M059J (cell line): ENCODE measurements around the gene RNF44. TPM values are rescaled to one million over a fixed set of nuclear protein-coding genes. Genes with fewer than 3 reads are reported as not detected.
A peak's percentile ranks its signal among the peaks of the same experiment; 100 is the strongest.

Source experiments
- DNase-seq: peaks from one replicate; pipeline ENCODE4 v3.0.0-alpha.2; 2012; ENCODE audit warnings: low read depth
- total RNA-seq: library from RNA; depleted of rRNA; stranded (reverse); fragments of >200 nt; shearing (Covaris generic); gene quantifications from 2 replicates; pipeline ENCODE4 v1.2.3, GENCODE V29; 2014; rRNA removed

The RNF44 gene
- total RNA-seq = 1.6 and 3.5 TPM in 2 replicates

DNA sequence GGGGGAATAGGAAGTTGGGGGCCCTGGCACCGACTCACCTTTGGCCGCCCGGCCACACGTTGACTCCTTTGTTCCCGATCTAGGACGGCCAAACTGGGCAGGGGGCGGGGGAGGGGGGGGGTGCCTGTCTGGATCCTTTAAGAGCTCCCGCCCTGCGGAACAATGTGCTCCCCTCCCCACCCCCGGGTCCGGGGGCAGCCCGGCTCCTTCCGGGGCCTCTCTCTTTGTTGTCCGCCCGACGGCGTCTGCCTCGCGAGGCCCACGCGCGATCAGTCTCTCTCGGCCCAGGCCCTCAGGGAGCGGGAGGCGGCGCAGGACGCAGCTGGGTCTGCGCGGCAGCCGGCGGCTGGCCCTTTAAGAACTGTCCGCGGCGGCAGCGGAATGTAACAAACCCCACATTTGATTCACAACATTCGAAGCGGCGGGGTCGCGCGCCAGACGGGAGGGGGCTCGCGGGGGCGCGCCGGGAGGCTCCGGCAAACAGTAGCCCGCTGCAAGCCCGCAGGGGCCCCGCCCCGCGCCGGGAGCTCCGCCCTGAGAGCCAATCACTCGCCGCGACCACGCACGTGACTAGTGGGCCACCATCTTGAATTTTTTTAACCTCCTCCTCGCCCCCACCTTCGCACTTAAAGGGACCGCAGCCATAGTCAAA is at the start of gene RNF44:
Gene RNF44, minus strand, starts transcription at position 501 of the 652 bp plus-strand sequence. CDS start 4,930 bp downstream, outside the sequence.
- DNase-seq = peak; percentile 96

DNA sequence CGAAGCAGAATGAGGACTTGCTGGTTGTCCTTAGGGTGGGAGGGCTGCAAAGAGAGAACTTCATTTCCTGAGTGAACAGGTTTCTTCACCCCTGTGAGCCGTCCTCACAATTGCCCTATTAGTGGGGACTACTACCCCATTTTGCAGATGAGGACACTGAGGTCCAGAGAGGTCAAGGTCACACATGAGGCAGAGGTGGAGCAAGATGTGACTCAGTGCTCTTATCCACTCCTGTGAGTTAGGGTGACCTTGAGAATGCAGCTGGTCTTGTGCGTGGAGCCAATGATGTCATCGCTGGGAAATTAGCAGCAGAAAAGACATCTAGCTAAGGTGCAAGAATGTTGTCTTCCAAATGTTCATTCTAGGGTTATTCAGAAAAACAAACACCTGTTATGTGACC is 45.9 kb upstream of the RNF44 start:
- DNase-seq = no peak

DNA sequence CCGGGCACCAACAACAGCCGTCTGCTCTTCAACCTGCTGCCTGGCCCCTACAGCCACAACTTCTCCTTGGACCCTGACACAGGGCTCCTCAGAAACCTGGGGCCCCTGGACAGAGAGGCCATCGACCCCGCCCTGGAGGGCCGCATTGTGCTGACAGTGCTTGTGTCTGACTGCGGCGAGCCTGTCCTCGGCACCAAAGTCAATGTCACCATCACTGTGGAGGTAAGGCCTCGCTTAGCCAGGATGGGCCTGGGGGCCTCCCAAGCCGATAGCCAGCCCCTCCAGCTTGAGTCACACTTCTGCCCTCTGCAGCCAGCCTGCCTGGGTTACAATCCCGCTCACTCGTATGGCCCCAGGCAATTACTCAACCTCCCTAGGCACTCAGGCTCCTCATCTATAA is 44.2 kb upstream of the RNF44 start:
- no peak for DNase-seq

DNA sequence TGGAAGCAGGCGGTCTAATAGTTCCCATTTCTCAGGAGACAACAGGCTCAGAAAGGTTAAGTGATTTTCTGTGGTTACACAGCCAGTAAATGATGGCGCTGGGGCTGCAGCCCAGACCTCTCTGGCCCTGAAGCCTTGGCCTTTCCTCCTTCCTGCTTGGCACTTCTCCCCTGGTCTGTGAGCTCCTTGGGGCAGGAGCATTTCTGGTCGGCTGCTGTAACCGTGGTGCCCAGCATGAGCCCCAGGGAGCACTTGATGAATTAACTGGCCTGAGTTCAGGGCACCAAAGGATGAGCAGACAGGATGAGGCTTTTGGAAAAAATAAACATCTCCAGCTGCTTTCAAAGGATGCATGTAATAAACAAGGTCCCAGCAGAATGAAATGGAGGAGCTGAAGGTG is 42.1 kb upstream of the RNF44 start:
- peak; percentile 12 for DNase-seq

DNA sequence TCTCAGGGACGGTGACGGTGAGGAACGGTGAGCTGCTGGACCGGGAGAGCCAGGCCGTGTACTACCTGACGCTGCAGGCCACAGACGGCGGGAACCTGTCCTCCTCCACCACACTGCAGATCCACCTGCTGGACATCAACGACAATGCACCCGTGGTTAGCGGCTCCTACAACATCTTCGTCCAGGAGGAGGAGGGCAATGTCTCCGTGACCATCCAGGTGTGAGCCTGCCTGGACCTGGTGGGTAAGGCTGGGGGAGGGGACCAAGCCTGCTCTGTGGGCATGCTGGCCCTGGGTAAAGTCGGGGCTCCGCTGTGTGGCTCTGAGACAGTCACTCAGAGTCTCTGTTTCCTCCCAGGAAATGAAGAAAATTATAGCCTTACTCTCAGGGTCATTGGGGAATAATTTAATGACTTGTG is 41.2 kb upstream of the RNF44 start:
- peak; percentile 40 for DNase-seq

DNA sequence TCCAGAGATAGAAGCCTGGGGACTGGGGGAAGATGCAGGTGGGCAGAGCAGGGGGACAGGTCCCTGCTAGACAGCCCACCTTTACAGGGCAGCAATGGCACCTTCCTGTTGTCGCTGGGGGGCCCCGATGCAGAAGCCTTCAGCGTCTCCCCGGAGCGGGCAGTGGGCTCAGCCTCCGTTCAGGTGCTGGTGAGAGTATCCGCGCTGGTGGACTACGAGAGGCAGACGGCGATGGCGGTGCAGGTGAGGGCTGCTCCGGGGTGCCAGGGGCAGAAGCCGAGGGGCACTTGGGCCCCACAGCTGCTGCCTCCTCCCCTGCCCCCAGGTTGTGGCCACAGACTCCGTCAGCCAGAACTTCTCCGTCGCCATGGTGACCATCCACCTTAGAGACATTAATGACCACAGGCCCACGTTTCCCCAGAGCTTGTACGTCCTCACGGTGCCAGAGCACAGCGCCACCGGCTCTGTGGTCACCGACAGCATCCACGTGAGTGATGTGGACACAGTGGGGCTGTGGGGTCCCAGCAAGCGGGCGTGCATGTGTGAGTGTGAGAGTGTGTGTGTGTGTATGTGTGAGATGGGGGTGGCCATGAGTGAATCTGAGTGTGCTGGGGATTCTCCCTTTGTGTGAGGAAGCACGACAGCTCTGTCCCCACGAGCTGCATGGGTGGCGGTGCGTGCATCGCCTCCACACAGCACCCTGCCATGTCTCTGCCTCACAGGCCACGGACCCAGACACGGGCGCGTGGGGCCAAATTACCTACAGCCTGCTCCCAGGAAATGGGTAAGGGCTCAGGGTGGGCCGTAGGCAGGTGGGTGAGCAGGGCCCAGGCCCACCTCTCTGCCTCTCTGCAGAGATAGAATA is 40.3 kb upstream of the RNF44 start:
- DNase-seq = peak; percentile 38

DNA sequence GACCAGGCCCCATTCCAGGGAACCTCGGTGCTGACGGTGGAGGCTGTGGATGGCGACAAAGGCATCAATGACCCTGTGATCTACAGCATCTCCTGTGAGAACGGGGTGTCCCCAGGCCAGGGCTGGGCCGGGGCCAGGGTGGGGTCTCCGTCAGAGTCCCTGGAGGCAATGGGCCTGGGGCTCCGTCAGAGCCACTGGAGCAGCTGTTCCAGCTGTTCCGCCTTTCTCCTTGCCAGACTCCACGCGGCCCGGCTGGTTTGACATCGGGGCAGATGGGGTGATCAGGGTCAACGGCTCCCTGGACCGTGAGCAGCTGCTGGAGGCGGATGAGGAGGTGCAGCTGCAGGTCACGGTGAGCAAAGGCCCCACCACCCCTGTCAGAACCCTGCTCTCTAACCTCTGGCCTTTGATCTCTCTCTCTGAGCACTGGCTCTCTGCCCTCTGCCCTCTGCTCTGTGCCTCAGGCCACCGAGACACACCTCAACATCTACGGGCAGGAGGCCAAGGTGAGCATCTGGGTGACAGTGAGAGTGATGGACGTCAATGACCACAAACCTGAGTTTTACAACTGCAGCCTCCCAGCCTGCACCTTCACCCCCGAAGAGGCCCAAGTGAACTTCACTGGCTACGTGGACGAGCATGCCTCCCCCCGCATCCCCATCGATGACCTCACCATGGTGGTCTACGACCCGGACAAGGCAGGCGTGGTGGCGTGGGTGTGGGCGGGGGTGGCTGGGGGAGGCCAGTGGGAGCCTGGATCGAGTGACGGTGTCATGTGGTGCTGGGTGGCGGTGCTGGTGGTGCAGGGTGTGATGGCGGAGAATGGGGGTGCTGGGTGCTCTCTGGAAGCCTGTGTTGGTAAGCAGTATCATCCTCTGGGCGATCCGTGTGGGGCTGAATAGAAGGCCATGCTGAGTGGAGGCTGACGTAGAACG is 38.6 kb upstream of the RNF44 start:
- no peak for DNase-seq

DNA sequence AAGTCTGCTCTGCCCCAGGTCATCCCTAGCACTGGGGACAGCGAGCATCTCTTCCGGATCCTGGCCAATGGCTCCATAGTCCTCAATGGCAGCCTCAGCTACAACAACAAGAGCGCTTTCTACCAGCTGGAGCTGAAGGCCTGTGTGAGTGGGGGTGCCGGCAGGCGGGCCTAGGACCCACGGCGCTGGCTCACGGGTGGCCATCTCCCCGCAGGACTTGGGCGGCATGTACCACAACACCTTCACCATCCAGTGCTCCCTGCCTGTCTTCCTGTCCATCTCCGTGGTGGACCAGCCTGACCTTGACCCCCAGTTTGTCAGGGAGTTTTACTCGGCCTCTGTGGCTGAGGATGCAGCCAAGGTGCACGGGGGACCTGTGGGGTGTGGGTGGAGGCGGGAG is 37.9 kb upstream of the RNF44 start:
- DNase-seq = no peak

DNA sequence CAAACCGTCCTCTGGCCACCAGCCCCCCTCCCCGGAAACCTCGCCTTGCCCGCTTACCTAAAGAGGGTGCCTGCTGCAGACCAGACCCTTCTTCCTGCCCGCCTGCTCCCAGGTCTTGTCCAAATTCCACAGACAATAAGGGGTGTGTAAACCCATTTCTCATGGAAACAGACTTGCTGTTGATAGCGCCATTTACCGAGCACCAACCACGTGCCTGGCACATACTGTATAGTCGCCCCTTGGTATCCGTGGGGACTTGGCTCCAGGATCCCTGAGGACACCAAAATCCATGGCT is 37.0 kb upstream of the RNF44 start:
- DNase-seq = no peak

DNA sequence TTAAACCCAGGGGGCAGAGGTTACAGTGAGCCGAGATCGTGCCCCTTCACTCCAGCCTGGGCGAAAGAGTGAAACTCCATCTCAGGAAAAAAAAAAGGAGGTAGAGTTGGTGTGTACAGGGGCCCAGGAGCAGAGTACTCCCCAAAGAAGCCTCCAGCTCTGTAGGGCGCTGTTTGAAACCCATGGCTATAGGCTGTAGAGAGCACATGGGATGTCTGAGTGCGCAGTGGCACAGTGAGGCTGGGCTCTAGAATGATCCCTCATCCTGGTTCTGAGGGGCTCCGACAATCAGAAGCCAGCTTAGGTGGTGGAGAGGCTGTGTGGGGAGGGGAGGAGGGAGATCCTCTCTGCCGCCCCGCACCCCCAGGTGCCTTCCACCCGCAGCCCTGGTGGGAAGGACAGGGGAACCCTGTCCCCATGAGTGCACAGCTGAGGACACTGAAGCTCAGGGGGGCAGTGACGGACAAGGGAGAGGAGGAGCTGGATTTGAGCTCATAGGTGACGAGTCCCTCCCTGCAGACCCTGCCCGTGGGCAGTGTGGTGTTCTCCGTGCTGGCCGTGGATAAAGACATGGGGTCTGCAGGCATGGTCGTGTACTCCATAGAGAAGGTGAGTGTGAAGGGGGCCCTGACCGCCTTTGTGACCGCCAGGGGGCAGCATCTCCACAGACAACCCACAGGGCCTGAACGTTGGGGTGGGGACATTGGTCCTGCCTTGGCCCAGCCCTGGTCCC is 36.5 kb upstream of the RNF44 start:
- peak; percentile 42 for DNase-seq

DNA sequence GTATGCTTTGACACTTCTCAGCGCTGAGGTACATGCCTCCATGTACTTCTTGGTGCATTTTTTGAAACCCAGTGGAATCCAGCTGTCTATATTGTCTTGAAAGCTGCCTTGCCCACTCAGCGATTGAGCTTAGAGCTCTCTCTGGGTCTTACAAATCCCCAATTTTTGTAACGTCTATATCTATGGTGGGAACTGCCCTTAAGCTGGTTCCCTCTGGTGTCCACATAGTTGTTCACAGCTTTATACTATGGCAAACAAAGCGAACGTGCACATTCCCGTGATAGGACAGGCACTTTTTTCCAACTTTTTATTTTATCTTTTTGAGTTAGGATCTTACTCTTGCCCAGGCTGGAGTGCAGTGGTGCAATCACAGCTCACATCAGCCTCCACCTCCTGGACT is 32.8 kb upstream of the RNF44 start:
- no peak for DNase-seq

DNA sequence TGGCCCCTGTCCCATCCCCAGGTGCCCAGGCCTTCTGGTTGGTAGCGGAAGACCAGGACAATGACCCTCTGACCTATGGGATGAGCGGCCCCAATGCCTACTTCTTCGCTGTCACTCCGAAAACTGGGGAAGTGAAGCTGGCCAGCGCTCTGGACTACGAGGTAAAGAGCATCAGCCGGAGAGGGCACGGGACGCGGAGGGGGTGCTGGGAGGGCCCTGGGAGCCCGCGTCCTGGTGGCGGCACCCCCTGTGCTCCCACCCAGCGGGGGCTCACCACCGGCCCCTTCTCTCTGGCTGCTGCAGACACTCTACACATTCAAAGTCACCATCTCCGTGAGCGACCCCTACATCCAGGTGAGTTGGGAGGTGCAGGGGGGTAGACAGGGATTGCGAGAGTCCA is 31.5 kb upstream of the RNF44 start:
- no peak for DNase-seq

DNA sequence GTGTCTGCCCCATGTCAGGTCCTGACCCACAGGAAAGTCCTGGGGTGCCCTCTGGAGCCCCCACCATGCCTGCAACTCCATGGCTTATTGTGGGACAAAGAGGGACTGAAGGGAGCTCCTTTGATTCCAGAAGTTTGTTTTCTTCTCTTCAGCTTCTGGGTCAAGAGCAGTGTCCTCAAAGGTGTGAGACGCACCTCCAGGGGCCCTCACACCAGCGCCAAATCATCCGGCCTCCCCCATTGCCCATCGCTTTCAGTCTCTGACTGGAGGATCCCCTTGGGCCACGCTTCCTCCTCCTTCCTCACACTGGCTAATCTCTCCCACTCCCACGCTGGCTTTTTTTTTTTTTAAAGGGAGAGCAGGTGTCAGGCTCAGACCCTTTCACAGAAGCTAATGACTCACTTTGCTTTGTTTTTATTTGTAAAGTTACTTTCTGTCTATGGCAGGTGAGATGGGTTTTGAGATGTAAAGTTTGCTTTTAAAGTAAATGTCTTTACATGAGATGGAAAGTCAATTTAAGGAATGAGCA is 28.6 kb upstream of the RNF44 start:
- no peak for DNase-seq

DNA sequence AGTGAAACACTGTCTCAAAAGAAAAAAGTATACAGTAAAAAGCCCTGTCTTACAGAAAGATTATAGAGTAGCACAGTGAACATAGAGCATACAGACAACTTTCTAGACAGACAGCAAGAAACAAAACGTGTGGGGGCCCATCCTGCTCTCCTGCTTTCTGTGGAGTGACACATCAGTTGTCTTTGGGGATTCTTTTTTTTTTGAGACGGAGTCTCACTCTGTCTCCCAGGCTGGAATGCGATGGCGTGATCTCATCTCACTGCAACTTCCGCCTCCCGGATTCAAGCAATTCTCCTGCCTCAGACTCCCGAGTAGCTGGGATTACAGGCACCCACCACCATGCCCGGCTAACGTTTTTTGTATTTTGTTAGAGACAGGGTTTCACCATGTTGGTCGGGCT is 26.8 kb upstream of the RNF44 start:
- DNase-seq = no peak

DNA sequence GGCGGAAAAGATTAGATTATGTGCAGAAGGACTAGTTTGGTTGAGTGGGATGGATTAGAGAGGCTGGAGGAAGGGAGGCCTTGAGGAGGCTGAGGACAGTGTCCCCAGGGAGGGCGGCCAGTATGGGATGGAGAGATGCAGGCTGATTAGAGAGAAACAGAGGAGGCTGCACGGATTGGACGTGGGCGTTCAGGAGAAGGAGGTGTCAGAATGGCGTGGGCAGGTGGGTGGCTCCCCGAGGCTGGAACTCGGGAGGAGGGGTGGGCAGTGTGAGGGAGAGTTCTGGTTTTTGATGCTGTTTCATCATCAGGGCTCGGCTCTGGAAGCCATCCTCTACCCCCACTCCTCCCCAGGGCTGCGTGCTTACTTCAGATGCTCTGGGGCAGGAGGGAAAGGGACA is 25.0 kb upstream of the RNF44 start:
- DNase-seq = no peak

DNA sequence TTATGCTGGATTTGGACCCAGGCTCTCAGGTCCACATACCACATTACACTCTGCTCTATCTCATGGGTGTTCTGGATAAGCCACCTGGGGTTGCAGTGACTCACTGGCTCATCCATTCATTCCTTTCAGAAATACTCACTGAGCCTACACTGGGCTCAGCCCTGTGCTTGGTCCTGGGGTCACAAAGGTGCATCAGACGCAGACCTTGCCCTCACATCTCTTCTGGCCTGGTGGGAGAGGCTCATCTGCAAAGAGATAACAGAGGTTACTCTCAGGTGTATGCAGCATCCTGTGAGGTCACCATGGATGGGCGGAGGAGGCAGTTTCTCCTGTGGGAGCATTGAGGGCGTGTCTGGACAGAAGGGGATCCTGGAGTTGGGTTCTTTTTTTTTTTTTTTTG is 24.1 kb upstream of the RNF44 start:
- no peak for DNase-seq

DNA sequence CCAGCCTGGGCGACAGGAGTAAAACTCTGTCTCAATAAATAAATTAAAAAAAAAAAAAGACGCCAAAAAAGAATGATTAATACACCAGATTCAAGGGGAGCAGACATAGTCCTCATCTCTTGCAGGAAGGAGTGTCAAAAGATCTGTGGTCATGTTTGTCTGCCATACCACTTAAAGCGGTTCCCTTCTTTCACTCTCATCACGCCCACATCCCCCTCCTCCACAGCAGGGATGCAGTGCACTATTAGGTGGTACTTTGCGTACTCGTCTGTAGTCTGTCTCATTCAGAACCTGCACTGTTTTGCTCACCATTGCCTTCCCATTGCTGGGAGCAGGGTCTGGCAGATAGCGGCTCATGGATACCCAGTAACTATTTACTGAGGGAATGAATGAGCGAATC is 23.2 kb upstream of the RNF44 start:
- DNase-seq = no peak

DNA sequence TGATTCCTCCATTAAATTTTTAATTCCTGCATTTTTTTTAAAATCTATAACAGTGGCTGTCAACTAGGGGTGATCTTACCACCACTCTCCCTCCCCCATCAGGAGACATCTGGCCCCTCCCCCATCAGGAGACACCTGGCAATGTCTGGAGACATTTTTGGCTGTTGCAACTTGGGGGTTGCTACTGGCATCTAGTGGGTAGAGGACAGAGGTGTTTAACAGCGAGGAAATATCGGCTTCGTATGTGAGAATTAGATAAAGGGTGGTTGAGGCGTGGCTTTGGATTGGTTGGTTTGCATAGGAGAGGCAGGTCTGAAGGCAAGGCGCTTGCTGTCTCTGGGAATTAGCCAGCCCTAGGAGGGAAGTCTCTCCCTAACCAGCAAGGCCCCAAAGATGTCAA is 22.5 kb upstream of the RNF44 start:
- no peak for DNase-seq

DNA sequence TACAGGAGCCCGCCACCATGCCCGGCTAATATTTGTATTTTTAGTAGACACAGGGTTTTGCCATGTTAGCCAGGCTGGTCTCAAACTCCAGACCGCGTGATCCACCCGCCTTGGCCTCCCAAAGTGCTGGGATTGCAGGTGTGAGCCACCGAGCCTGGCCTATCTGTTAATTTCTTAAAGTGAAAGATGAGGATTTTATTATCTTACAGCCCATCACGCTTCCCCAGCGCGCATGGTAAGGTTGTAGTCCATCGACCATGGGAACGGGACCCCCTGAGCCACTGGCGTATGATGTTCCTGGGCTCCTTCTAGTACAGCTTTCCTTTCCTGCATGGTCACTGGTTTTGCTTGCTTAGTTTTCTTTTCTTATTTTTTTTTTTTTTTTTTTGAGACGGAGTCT is 20.6 kb upstream of the RNF44 start:
- DNase-seq = no peak

DNA sequence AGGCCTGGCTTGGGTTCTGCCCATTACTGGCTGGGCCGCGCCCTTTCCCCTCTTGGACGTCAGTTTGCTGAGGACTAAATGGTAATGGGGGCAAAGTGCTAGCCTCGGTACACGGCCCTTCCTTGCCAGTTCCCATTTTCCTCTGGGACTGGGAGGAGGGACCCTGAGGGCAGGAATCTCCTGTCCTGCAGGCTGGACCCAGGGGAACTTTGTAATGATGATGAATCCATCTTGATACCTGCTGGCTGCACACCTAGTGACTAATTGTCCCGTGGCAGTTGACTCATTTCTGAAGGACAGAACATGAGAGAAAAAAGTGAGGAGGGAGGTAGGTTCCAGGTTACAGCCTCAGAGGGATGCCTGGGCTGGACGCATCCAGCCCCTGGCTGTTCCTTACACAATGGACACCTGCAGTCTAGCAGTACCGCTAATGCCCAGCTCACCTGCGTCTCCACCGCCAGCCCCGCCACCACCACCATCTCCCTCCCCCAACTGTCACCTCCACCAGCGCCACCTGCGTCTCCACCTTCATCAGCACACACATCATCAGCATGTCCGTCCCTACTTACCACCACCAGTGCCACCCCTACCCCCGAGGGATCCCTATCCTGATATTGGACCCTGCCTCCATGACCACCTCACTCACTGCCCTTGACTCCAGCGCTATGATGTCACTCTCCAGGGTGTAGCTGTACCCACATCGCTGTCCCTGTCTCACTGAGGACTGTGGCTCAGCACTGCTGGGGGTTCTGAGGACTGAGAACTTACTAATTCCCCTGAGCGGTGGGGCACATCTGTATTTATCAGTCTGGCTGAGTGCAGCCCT is 16.3 kb upstream of the RNF44 start:
- DNase-seq = peak; percentile 64
